GM19324 (cell line): Measurements from ENCODE around the gene ZNF423.

ENCODE experiments used
- ATAC-seq: cut with Tn5 transposase; IDR thresholded peaks from one replicate; pipeline ENCODE4 v1.9.1; 2021; ENCODE audit warnings: mild to moderate bottlenecking, moderate library complexity; ENCODE audit not compliant: unreplicated experiment, low FRiP score

Gene ZNF423

DNA sequence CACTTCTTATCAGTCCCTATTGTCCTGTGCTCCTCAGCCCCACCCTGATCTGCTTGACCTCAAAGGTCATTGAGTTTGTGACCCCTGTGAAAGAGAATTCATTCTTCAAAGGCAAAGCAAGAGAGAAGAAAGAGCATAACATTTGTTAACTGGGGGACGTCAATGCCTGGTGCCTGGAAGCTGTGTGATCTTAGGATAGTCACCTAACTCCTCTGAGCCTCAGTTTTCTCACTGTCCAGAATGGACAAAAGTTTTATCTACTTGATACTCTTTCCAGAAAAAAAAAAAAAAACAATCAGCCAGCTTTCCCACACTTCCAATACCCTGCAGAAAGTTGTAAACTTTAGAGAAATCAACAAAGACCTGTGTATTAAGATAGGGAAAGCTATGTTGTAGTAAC, 309.2 kb downstream of the ZNF423 start:
- no peak for ATAC-seq

DNA sequence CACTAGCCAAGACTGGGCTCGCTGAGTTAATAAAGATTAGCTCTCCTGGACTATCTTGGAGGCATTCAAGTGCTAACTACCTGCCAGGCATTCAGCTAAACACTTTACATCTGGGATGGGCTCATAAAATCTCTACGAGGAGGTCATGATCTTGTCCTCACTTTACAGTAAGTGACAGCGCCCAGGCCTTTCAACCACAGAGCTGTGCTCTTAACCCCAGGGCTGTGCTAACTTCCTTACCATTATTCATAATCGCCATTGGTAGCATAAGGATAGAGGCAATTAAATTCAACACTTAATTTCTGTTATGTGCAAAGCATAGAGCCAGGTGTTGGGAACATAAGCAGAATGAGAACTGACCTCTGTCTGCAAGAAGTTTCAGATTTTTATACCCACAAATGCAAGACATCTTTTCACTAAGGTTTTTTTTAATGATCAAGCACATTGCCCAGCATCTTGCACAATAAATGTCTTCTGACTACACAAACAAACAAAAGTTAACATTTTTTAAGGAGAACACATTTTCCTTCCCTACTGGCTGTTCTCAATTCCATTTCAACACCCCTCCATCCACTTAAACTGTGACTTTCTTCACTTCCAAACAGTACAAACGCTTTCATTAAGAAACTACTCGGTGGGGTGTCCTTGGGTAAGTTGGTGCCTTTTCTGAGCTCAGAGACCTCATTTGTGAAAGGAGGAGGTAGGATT, 310.0 kb downstream of the ZNF423 start:
- ATAC-seq, result no peak

DNA sequence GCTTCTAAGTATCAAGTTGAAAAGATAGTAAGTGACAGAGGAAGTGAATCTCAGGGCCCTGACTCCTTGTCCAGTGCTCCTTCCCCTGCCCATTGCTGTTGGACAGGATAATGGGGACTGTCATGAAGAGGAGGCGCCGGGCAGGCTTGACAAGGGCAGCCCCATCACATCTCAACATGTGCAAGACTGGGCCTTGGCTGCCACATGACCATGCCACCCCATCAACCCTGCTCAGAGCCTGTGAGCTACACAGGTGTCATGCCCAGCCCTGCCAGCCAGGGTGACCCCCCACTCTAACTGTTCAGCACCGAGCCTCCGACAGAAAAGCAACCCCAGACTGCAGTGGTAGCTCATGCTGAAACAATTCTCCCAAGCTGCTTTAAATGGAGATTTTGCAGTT, 310.7 kb downstream of the ZNF423 start:
- no peak for ATAC-seq

DNA sequence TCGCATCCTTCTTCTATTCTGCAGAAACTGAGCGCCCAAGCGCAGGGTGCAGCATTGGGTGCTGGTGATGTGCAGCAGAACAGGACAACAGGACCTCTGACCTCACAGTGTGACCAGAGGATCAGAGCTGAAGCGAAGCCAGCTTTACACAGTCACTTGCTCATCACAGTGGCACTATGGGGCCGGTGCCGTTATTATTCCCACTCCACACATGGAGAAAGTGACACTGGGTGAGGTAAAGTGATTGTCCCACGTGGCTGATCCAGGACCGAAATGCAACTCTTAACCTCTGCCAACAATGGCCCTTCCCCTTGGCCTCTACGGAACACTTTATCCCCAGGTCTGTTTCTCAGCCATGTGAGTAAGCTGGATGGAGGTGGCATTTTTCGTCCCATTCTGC, 311.1 kb downstream of the ZNF423 start:
- ATAC-seq, result no peak

DNA sequence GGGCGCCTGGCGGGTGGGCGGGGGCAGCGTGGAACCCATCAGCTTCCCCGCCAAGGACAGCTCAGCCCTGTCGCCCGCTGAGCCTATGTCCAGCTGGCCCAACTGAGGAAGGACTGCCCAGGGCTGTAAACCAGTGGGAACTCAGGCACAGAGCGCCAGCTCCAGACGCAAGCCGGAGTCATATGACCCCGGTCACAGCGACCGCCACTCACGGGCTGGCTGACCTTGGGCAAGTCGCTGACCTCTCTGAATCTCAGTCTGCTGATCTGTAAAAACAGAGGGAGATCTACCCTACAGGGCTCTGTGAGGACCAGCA, 312.3 kb downstream of the ZNF423 start:
- no peak for ATAC-seq

DNA sequence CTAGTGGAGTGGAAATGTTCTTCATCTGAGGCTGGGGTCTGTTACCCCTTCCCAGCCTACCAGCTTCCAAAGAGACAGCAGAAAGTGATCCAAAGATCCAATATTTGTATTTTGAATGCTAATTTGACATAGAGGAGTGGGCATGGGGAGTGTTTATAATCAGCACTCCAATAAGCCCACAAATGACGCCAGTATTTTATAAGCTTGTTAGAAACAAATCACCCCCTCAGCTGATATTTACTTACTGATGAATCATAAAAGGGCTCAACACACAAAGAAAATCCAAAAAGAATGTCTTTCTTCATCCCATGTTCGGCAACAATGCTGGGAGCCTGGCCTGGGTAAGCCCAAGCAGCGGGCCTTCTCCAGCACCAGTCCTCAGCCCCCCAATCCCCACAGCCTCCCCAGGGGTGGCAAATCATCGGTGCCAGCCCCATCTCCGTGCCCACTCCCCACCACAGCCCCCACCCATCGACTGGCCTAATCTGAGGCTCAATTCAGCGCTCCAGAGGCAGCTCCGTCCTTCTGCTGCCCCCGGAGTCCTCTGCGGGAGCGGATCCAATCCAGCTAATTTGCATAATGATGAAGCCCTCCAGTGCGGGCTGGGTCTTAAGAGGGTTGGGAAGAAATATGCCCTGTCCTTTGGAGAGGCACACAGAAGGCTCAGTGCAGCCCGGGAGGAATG, 312.8 kb downstream of the ZNF423 start:
- ATAC-seq, result no peak

DNA sequence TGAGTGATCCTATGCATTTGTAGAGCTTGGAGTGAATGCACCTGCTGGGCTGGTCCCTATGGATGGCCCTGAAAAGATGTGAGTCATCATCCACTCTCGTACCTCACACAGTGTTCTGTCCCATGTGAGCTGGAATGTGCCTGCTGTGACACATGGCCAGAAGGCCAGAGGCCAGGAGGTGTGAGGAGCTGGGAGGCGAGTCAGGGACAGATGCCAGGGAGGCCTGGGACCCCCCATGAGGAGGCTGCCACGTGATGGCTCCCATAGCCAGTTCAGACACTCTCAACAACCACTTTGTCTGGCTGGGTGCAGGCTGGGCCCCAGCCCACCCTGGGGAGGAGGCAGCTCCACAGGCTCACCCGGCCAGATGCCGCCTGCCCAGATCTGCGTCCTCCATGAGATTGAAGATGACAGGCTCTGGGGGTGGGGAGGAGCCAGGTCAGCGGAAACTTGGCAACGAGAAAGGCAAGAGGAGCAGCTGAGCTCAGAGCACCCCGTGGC, 313.5 kb downstream of the ZNF423 start:
- no peak for ATAC-seq

DNA sequence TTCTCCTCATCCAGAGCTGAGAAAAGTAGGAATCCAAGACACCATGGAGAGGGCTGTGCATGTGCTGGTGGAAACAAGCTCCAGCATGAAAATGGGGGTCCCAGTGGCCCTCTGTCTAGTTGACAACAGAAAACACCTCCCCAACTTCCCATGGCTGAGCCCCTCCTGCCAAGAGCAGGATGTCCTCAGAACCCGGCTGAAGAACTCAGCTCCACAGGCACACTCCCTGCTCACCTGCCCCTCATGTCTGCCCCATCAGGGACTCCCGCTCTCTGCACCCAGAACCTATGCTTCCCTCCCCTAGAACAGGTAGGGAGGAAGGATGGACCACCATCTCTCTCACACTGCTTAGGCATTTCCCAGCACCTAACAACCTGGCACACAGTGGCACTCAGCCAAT, 315.1 kb downstream of the ZNF423 start:
- no peak for ATAC-seq

DNA sequence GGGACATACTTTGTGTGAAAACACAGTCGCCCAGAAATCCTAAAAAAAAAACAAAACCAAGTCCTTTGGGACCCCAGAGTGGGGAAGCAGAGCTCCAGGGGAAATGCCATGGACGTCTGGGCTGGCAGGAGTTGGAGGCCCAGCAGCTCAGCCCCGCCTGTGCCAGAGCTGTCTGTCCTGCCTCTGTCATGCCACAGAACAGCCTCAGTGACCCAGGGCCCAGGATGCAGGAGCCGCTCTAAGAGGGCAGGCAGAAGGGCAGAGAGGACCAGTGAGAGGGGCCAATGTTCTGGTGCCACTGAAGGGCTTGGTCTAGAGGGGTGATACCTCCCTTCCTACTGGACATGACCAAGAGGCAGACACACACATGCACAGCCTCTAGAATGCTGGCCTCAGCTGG, 316.2 kb downstream of the ZNF423 start:
- no peak for ATAC-seq

DNA sequence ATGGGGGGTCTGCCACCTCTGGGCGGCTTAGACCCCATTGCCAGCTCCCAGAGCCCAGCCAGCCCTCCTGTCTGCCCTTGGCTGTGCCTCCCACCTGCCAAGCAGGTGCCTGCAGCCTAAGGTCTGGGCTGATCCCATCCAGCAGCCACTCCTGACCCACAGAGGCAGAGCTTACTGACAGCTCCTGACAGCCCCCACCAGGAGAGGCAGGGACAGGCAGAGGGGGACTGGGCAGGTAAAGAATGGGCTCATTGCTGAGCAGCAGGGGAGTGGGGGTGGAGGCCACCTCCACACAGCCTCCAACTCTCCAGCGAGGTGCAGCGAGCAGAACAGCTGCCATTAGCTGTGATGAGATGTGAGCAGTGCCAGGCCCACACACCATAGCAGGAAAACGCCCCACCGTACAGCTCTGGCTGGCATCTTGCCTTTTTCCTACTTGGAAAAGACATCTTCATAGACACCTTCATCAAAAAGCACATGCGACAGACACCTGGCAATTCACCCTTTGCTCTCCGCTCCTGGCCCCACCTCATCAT, 317.9 kb downstream of the ZNF423 start:
- ATAC-seq, result no peak

DNA sequence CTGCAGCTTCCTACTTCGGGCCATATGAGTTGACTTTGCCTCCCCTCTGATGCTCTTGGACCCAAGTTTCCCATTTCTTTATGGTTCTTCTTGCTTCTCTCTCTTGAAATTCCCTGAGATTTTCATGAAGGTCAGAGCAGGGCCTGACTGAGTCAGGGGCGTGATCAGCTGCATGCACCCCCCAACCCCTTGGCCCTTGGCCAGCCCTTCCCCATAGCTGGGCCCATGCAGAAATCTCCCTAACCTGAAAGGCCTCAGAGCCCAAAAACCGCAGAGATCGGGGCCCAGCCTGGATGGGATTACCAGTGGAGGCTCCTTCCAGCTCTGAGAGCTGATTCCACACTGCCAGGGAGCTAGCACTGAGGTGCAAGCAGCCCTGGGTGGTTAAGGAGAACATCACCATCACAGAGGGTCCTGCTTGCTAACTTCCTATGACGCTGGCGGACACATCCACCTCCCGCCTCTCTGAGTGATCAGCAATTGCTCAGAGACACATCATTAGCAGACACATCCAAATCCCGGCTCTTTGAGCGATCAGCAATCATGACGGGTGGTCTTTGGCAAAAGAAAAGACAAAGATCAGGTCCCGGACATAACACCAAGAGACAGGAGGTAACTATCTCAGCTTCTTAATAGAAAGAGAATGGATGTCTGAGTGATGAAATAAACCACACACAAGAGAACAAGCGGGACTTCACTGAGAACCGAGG, 320.9 kb downstream of the ZNF423 start:
- no peak for ATAC-seq

DNA sequence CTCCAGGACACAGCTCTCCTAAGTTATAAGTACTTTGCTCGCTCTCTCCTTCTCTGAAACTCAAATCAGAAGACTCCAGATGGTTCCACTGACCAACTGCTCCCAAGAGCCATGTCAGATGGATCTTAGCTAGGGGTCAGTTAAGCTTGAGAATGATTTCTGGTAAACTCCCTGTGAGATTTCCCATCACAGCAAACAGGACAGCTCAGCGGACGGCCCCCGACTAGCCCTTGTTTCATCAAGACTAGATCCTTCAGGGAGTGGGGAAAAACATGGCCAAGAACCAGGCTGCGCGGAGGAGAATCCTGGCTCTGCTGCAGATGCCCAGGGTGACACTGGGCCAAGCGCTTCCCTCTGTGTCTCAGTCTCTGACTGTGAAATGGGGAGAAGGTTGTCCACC, 322.5 kb downstream of the ZNF423 start:
- ATAC-seq, result no peak

DNA sequence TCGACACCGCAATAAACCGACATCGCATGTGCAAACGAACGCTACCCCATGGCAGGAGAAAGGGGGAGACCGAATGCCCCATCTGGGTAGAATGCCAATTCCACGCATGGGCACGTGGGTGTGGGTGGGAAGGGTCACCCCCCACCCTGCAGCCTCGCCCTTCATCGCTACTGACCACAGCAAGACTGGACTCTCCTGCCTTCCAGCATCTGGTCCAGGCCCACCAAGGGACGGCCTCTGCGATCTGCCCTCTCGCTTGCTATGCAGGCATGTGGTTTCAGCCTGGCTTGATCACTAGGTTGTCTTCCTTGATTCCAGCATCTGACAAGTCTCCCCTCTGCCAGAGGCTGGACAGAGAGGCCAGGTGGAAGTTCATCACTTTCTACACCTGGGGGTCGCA, 323.0 kb downstream of the ZNF423 start:
- no peak for ATAC-seq

DNA sequence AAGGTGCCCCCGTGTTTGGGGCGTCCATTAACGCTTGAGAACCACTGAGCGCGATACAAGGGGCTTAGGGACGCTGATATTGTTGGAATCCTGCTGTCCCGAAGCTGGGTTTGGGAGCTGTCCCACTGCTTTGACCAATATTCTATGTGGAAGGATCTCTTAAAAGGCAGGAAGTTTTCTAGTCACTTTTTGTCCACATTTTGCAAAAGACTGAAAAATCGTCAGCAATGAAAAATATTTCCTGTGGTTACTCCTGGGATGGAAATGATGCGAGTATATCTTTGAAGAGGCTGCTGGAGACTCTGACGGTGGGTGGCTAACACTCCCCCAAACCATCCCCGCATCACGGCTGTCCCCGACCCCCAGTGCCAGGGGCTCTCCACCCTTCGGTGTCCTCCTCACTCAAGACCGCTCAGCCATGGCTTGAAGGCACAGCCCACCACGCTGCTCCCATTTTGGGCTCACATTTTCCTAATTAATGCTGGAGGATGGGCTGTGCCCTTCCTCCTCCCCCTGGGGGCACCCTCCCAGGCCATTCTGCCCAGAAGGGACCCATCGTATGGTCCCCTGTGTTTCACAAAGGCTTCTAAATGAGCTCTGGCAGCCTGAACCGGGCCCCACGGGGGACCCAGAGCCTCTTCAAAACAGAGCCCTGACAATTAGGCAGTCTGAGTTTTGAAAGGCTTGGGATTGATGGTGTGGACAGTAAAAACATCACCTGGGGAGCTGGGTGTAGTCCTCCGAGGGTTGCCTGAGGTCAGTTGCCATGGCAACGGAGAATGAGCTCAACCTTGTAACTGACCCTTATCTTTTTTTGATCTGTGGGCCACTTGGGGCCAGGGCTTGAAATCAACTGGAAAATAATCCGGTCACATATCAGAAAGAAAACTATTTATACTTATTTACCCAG, 323.7 kb downstream of the ZNF423 start:
- ATAC-seq, result no peak

DNA sequence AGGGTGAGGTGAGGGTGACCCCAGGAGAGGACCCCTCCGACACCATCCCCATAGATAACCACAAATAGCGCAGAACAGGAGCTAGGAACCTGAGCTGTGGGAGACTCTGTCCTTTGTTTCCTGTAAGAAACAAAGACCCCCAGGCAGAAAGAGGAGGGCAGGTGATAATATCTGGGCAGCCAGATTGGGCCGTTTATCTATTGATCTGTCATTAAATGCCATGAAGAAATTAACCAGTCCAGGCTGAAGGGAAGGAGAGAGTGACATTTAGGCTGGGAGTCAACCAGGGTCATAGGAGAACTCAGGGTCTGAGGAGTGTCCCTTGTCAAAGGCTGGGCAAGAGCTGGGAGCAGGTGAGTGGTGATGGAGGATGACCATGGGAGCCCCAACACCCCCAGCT, 324.5 kb downstream of the ZNF423 start:
- ATAC-seq, result no peak

DNA sequence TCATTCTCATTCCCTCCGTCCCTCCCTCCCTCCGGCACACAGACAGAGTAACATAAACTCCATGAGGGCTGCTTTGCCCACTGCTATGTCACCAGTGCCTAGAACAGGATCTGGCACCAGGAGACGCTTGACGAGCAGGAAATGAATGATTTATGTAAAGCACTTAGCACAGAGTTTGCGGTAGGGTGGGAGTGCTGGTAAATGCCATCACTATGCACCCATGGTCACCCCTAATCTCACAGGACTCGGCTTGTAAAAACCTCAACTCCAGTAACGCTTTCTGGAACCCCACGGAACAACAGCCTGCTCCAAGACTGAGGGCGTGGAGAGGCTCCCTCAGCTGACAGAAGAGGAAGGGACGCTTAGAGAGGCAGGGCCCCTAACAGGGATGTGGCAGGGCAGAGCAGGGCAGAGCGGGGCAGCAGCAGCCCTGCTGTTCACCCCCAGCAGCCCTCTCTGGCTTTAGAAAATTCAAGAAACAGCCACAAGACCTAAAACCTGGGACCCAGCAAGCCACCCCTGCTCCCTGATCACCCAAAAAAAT, 325.4 kb downstream of the ZNF423 start:
- ATAC-seq, result no peak

DNA sequence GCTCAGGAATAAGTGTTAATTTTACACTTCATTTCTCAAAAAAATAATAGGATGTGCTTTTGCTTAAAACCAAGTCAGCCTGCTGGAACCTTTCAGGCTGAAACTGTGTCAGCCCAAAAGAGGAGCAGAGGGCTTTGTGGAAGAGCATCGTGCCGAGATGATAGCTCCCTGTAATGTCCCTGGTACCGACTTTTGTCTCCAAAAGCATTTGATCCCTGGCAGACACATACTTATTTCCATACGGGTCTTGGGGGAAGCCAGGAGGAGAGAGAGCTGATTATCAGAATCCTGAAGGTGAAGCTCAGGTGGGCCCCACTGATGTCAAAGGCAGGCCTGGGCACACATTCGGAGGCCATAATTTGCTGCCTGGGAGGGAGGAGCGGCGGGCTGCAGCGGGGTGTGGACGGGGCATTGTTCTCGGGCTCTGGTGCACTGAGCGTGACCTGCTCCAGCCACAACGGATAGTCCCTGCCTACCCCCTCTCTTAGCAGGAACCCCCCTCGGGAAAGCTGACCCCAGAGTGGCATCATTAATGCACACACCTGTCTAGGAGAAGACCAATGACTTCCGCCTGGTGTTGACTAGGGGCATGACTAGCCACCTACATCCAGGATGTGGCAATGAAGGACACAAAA, 326.4 kb downstream of the ZNF423 start:
- ATAC-seq, result no peak

DNA sequence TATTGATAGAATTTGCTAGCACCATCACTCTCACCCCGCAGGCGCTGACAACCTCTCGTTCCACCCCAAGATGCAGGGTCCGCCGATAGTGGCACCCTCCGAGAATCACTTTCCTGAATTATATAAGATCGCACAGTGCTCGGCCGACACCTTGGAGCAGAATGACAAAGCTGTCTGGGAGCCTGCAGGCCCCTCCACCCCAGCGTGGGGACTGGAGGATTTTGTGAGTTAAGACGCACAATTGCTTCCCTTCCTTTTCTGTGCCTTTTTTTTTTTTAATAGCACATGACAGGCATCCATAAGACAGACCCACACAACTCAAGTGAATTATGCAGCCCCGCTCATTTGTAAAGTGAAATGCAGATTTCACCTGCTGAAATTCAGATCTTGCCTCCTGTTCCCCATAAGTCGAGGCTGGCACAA, 327.0 kb downstream of the ZNF423 start:
- no peak for ATAC-seq

DNA sequence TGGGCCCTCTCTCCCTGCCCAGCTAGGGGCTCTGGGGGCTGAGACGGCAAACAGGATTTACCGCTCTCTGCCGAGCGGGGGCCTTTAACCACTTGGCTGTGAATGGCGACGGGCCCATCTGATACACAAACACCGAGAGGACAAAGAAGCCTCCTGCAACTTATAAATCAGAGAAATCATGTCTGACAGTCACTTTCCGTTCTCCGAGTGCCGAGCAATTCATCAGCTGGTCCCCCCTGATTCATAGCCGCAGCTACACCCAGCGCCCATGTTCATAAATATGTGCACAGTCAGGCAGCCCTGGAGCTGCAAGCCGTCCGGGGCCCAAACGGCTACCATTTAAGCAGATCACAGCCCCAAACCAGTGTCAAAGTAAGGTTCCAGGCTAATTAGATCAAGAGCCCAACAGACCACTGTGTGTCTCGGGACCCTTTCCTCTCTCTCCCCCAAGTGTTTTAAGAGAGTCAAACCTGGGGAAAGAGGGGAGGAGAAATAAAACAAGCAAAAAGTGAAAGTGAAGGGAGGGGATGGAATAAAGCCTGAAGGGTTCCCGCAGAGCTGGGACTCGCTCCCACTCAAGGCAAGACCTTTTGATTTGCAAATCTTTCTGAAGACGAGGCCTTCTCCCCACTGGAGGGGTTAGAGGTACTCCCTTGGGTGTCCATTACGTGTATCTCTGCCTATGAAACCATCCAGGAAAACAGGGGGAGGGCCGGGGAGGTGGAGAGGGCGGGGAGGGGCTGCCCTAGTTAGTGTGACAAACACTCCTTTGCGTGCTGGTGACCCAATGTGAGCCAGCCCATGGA, 327.6 kb downstream of the ZNF423 start:
- no peak for ATAC-seq
